ENCODE results near the gene METRNL. TPM values are rescaled to one million over a fixed set of nuclear protein-coding genes. Genes with fewer than 3 reads are reported as not detected.

The METRNL gene
- total RNA-seq, 1 donor from 2014 or later: 63.8 TPM

DNA sequence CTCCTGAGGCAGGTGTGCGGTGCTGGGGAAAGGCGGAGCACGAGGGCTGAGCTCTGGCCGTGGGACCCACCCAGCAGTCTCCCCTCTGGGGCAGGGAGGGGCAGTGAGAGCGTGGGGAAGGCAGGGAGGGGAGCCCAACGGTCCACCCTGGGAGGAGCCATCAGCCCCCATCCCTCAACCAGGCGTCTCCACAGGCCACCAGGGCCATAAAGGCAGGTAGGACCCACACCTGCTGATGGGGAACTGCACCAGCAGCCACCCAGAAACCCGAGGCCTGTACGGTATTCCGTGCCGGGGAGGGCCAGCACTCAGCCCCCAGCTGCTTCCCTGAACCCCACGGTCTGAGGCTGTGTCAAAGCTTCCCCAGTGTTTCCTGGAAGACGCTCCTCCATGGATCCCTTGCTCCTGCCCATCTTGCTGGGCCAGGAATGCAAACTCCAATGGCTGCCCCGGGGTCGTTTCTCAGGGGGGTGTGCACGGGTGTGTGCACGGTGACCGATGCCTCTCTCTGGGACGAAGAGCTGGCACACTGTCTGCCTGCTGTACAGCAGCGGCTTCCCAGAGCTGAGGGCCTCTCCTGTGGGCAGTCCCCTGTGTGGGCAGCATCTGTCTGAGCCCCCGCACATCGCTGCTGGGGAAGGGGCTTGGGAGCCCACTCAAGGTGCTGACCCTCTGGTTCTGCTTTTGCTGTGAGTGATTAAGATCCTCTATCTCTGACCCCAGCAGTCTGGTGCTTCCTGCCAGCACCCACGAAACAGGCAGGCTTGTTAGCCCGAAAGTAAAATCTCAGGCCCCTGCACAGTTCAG, 17.2 kb upstream of the METRNL start:
- Mint-ChIP-seq H3K9me3 (ENCODE audit: low read depth) (no peaks in the 10 kb centered on the region), H3K27ac (ENCODE audit: unreplicated experiment) (no peak overlapping the region), H3K36me3 (ENCODE audit: low read depth) (no peaks in the 10 kb centered on the region), H3K27me3 (ENCODE audit: low read depth) (no peaks in the 10 kb centered on the region), H3K4me3 (ENCODE audit: unreplicated experiment) (no peak overlapping the region), H3K4me1 (ENCODE audit: low read depth) (no peaks in the 10 kb centered on the region)
- DNase-seq (ENCODE audit: low spot score): no peak
- TF ChIP-seq, protein P1, sequence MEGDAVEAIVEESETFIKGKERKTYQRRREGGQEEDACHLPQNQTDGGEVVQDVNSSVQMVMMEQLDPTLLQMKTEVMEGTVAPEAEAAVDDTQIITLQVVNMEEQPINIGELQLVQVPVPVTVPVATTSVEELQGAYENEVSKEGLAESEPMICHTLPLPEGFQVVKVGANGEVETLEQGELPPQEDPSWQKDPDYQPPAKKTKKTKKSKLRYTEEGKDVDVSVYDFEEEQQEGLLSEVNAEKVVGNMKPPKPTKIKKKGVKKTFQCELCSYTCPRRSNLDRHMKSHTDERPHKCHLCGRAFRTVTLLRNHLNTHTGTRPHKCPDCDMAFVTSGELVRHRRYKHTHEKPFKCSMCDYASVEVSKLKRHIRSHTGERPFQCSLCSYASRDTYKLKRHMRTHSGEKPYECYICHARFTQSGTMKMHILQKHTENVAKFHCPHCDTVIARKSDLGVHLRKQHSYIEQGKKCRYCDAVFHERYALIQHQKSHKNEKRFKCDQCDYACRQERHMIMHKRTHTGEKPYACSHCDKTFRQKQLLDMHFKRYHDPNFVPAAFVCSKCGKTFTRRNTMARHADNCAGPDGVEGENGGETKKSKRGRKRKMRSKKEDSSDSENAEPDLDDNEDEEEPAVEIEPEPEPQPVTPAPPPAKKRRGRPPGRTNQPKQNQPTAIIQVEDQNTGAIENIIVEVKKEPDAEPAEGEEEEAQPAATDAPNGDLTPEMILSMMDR (IDR thresholded peaks at IDR 0.05): no peak

- no peak overlapping the region for H3K27ac Mint-ChIP-seq (ENCODE audit: unreplicated experiment)
- no peaks in the 10 kb centered on the region for H3K9me3 Mint-ChIP-seq (ENCODE audit: low read depth)
- TF ChIP-seq, protein P1 (IDR thresholded peaks at IDR 0.05): no peak
- H3K27me3 Mint-ChIP-seq (ENCODE audit: low read depth): peaks cover 2% of the 10 kb centered on the region
- H3K4me1 Mint-ChIP-seq (ENCODE audit: low read depth): peaks cover 2% of the 10 kb centered on the region
- no peak for DNase-seq (ENCODE audit: low spot score)
- no peaks in the 10 kb centered on the region for H3K36me3 Mint-ChIP-seq (ENCODE audit: low read depth)
- H3K4me3 Mint-ChIP-seq (ENCODE audit: unreplicated experiment): no peak overlapping the region
Observed at GRCh38 chr17:83062818-83063671, 16.4 kb upstream of the METRNL start.

- H3K27ac Mint-ChIP-seq (ENCODE audit: unreplicated experiment): no peak overlapping the region
- H3K4me3 Mint-ChIP-seq (ENCODE audit: unreplicated experiment): no peak overlapping the region
- H3K4me1 Mint-ChIP-seq (ENCODE audit: low read depth): peaks cover 2% of the 10 kb centered on the region
- TF ChIP-seq, protein P1 (IDR thresholded peaks at IDR 0.05): no peak
- H3K36me3 Mint-ChIP-seq (ENCODE audit: low read depth): no peaks in the 10 kb centered on the region
- H3K27me3 Mint-ChIP-seq (ENCODE audit: low read depth): peaks cover 2% of the 10 kb centered on the region
- DNase-seq (ENCODE audit: low spot score): peak; percentile 57
- H3K9me3 Mint-ChIP-seq (ENCODE audit: low read depth): no peaks in the 10 kb centered on the region
Observed at GRCh38 chr17:83064021-83064731, 15.2 kb upstream of the METRNL start.

- peak; percentile 83 for DNase-seq (ENCODE audit: low spot score)
- Mint-ChIP-seq H3K4me1 (ENCODE audit: low read depth) (peaks cover 2% of the 10 kb centered on the region), H3K9me3 (ENCODE audit: low read depth) (no peaks in the 10 kb centered on the region), H3K36me3 (ENCODE audit: low read depth) (no peaks in the 10 kb centered on the region), H3K27me3 (ENCODE audit: low read depth) (peaks cover 4% of the 10 kb centered on the region), H3K4me3 (ENCODE audit: unreplicated experiment) (no peak overlapping the region), H3K27ac (ENCODE audit: unreplicated experiment) (no peak overlapping the region)
- TF ChIP-seq, protein P1 (IDR thresholded peaks at IDR 0.05): no peak
Observed at GRCh38 chr17:83064732-83065659, 14.4 kb upstream of the METRNL start.

Data from chondrocyte (in vitro differentiated cells).